GM12801 (cell line): Measurements from ENCODE around the gene ATP6V1G3.

ENCODE experiments used
- TF ChIP-seq, protein P1 (sequence below): IDR thresholded peaks from one replicate; pipeline ENCODE4 v1.5.1; 2011; ENCODE audit warnings: control low read depth; ENCODE audit not compliant: insufficient read length; ENCODE audit errors: extremely low read depth

Gene ATP6V1G3

GRCh38 chr1:198500096-198500495 lies 40.4 kb downstream of the ATP6V1G3 start:
- TF ChIP-seq, protein P1, sequence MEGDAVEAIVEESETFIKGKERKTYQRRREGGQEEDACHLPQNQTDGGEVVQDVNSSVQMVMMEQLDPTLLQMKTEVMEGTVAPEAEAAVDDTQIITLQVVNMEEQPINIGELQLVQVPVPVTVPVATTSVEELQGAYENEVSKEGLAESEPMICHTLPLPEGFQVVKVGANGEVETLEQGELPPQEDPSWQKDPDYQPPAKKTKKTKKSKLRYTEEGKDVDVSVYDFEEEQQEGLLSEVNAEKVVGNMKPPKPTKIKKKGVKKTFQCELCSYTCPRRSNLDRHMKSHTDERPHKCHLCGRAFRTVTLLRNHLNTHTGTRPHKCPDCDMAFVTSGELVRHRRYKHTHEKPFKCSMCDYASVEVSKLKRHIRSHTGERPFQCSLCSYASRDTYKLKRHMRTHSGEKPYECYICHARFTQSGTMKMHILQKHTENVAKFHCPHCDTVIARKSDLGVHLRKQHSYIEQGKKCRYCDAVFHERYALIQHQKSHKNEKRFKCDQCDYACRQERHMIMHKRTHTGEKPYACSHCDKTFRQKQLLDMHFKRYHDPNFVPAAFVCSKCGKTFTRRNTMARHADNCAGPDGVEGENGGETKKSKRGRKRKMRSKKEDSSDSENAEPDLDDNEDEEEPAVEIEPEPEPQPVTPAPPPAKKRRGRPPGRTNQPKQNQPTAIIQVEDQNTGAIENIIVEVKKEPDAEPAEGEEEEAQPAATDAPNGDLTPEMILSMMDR = no peak

DNA sequence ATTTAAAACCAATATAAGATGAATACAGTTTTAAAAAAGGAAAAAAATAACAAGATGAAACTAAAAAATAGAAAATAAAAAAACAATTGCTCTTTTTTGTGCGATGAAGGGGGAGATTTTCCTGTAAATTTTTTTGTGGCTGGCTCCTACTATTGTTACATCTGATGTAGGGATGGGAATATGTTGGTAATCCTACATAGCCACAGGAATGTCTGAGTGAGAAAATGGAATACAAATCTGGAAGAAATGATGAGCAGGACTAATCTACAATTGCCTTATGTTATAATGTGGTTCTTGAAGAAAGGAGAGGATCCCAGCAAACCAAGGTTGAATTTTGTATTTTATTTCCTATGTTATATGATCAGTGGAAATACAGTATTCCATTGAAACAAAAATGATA lies 40.9 kb downstream of the ATP6V1G3 start:
- TF ChIP-seq, protein P1 = no peak

DNA sequence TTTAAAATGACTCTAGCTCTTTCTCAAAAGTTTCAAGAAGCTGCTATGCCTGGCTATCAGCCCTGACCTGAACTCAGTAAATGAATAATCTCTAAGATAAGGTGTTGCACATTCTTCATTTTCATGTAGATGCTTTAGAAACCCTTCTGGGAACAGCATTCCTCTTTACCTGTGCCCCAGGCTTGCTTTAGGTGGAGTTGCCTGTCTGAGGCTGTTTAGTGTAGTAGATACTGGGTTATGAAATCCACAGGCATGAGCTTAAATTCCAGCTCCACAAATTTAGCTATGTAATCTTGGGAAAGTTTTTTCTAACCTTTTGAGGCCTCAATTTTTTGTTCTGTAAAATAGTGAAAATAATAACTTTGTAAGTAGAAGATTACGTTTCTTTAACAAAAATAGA lies 41.6 kb downstream of the ATP6V1G3 start:
- TF ChIP-seq, protein P1 = no peak

GRCh38 chr1:198498103-198498385 lies 42.4 kb downstream of the ATP6V1G3 start:
- TF ChIP-seq, protein P1 = no peak

DNA sequence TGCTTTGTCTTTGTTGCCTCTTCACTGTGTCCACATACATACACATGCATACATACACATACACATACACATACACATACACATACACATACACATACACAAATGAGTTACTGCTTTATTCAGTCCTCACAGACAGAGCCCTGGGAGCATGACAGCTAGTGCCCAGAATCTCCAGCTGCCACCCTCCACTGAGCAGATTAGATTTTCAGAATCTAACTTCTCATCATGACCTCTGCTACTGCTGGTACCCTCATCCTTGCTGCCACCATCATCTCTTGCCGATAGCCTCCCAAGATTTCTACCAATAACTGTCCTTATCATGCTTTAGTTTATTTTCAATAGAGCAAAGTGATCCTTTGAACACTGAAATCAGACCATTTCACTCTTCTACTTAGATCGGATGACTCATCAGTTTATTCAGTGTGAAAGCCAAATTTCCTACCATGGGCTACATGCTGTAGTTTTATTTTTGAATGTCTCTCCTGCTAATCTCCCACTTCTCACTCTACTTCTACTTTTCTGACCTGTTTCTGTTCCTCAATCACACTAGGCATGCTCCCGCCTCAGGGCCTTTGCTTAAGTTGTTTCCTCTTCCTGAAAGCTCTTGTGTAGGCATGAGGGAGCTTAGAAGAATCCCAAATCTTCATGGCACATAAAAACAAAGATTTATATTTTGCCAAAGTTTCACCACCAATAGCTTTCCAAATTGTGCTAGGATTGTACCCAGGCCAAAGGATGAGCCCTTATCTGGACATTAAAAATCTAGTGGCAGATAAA lies 43.0 kb downstream of the ATP6V1G3 start:
- TF ChIP-seq, protein P1 = no peak

DNA sequence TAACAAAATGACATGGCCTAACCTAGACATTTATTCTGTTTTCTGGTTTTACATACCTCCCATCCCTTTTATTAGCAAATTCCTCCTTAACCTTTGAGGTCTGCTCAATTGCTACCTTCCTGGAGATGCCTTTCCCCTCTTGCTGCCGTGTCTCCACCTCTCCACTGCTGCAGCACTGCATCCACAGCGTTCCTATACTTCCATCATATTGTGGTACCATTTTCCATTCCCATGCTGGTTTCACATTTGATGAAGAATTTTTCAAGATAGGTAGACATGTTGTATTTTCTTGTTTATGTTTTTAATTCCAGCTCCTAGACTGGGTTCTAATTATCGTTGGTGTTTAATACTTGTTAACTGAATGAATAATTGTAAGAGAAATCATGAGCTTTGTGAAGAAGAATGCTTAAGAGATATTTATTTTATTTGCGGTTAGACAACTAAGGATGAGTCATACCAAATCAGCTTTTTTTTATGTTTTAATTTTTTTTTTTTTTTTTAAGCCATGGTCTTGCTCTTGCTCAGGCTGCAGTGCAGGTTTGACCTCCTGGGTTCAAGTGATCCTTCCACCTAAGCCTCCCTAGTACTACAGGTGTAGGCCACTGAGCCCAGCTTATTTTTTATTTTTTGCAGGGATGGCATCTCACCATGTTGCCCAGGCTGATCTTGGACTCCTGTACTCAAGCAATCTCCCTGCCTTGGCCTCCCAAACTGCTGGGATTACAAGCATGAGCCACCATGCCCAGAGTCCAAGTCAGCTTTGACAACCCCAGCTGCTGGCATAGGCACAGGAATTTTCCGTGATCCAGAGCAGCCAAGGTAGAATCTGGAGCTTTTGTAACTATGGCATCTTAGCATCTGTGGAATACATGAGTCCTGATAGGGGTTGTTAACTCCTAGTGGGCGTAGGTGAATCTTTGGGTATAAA lies 44.0 kb downstream of the ATP6V1G3 start:
- TF ChIP-seq, protein P1 = no peak

DNA sequence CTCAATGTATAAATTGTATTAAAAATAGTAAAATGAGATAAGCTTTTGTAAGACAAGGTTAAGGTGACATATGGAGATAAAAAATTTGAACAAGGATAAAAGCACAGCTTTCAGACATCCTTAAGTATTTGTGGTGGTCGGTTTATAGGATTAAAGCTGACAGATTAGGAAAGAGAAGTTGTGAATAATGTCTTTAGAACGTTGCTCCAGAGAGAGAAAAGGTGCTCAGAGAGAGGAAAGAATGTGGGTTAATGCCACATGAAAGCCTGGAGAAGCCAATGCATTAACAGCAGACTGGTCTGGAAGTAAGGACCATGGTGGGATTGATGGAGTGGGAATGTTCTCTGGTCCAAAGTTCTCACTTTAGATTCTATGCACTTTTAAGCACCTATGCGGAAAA lies 44.8 kb downstream of the ATP6V1G3 start:
- TF ChIP-seq, protein P1 = no peak
